Adrenal gland (tissue), 5 donors: ENCODE data around the gene ASTN2.

Source experiments
- CTCF ChIP-seq, 6 experiments: fragments of 450-650 bp in 4 of 6; fragments of 200-600 bp in 2 of 6; sonication (generic) in 1 of 6; IDR thresholded peaks; 1 replicate in 5 of 6; 2 replicates in 1 of 6; pipeline versions ENCODE4 v1.5.1 to v1.8.0; 2016 to 2021; ENCODE audit warnings: antibody characterized with exemption in 6 of 6, mild to moderate bottlenecking in 2 of 6, moderate library complexity in 1 of 6
- POLR2A ChIP-seq, 2 donors: fragments of 450-650 bp; IDR thresholded peaks; one replicate each; pipeline ENCODE4 v1.6.1; 2017; ENCODE audit warnings: antibody characterized with exemption in 2 of 2, mild to moderate bottlenecking in 2 of 2, moderate library complexity in 1 of 2
- donor health status: DM: no; HTN: no; CAD: no.

GRCh38 chr9:116870566-116870965 lies 544.3 kb downstream of the ASTN2 start:
- TF ChIP-seq CTCF (IDR thresholded peaks at IDR 0.05) (no peak), POLR2A (IDR thresholded peaks at IDR 0.05) (no peak)
